ENCODE measurements around the gene LUC7L3. TPM values are rescaled to one million over a fixed set of nuclear protein-coding genes. Genes with fewer than 3 reads are reported as not detected.

The LUC7L3 gene
- total RNA-seq, 2 donors from 2014 or later = 129 to 155 TPM

- no peak overlapping the region for H3K4me3 Mint-ChIP-seq
- peaks cover 10% of the 10 kb centered on the region for H3K36me3 Mint-ChIP-seq (ENCODE audit: low read depth)
- DNase-seq (no peak), ATAC-seq (no peak)
- H3K27ac Mint-ChIP-seq = no peak overlapping the region
- no peaks in the 10 kb centered on the region for H3K9me3 ChIP-seq (ENCODE audit: control insufficient read depth, low read length, poor library complexity, severe bottlenecking)
- peaks cover 14% of the 10 kb centered on the region for H3K4me1 Mint-ChIP-seq
- H3K27me3 Mint-ChIP-seq = peaks cover 48% of the 10 kb centered on the region
Measured at GRCh38 chr17:50682441-50682840, 37.0 kb upstream of the LUC7L3 start.

- Mint-ChIP-seq H3K27me3 (peaks cover 45% of the 10 kb centered on the region), H3K4me1 (peaks cover 14% of the 10 kb centered on the region), H3K27ac (no peak overlapping the region), H3K4me3 (no peak overlapping the region), H3K36me3 (ENCODE audit: low read depth) (peaks cover 10% of the 10 kb centered on the region)
- no peak for DNase-seq
- no peak for ATAC-seq
- no peaks in the 10 kb centered on the region for H3K9me3 ChIP-seq (ENCODE audit: control insufficient read depth, low read length, poor library complexity, severe bottlenecking)
Measured at GRCh38 chr17:50682938-50683337, 36.5 kb upstream of the LUC7L3 start.

- no peak overlapping the region for H3K4me3 Mint-ChIP-seq
- H3K4me1 Mint-ChIP-seq = peaks cover 14% of the 10 kb centered on the region
- H3K9me3 ChIP-seq (ENCODE audit: control insufficient read depth, low read length, poor library complexity, severe bottlenecking) = no peaks in the 10 kb centered on the region
- DNase-seq = no peak
- no peak overlapping the region for H3K27ac Mint-ChIP-seq
- no peak for ATAC-seq
- H3K36me3 Mint-ChIP-seq (ENCODE audit: low read depth) = peaks cover 10% of the 10 kb centered on the region
- peaks cover 39% of the 10 kb centered on the region for H3K27me3 Mint-ChIP-seq
Measured at GRCh38 chr17:50683434-50684287, 35.7 kb upstream of the LUC7L3 start.

- H3K9me3 ChIP-seq (ENCODE audit: control insufficient read depth, low read length, poor library complexity, severe bottlenecking) = no peaks in the 10 kb centered on the region
- no peak overlapping the region for H3K27ac Mint-ChIP-seq
- ATAC-seq (no peak), DNase-seq (no peak)
- no peak overlapping the region for H3K4me3 Mint-ChIP-seq
- H3K36me3 Mint-ChIP-seq (ENCODE audit: low read depth) = peaks cover 10% of the 10 kb centered on the region
- peaks cover 14% of the 10 kb centered on the region for H3K4me1 Mint-ChIP-seq
- H3K27me3 Mint-ChIP-seq = peaks cover 35% of the 10 kb centered on the region
Measured at GRCh38 chr17:50684288-50684611, 35.2 kb upstream of the LUC7L3 start.

GRCh38 chr17:50684612-50685333 is 34.6 kb upstream of the LUC7L3 start:
- Mint-ChIP-seq H3K4me1 (peaks cover 16% of the 10 kb centered on the region), H3K27me3 (peaks cover 29% of the 10 kb centered on the region), H3K4me3 (no peak overlapping the region), H3K27ac (no peak overlapping the region), H3K36me3 (ENCODE audit: low read depth) (peaks cover 10% of the 10 kb centered on the region)
- no peaks in the 10 kb centered on the region for H3K9me3 ChIP-seq (ENCODE audit: control insufficient read depth, low read length, poor library complexity, severe bottlenecking)
- no peak for ATAC-seq
- DNase-seq = no peak

GRCh38 chr17:50685334-50685665 is 34.1 kb upstream of the LUC7L3 start:
- Mint-ChIP-seq H3K4me1 (peaks cover 18% of the 10 kb centered on the region), H3K36me3 (ENCODE audit: low read depth) (peaks cover 10% of the 10 kb centered on the region), H3K27ac (no peak overlapping the region), H3K4me3 (no peak overlapping the region), H3K27me3 (peaks cover 24% of the 10 kb centered on the region)
- H3K9me3 ChIP-seq (ENCODE audit: control insufficient read depth, low read length, poor library complexity, severe bottlenecking) = no peaks in the 10 kb centered on the region
- ATAC-seq (no peak), DNase-seq (no peak)

- Mint-ChIP-seq H3K27ac (peak overlapping the region; percentile 81), H3K4me3 (no peak overlapping the region), H3K36me3 (ENCODE audit: low read depth) (peaks cover 10% of the 10 kb centered on the region), H3K27me3 (peaks cover 18% of the 10 kb centered on the region), H3K4me1 (peaks cover 18% of the 10 kb centered on the region)
- ATAC-seq = no peak
- H3K9me3 ChIP-seq (ENCODE audit: control insufficient read depth, low read length, poor library complexity, severe bottlenecking) = no peaks in the 10 kb centered on the region
- no peak for DNase-seq
Measured at GRCh38 chr17:50685691-50686493, 33.5 kb upstream of the LUC7L3 start.

GRCh38 chr17:50686494-50687199 is 32.8 kb upstream of the LUC7L3 start:
- Mint-ChIP-seq H3K4me3 (no peak overlapping the region), H3K27me3 (peaks cover 11% of the 10 kb centered on the region), H3K27ac (peak overlapping the region; percentile 81), H3K4me1 (peaks cover 12% of the 10 kb centered on the region), H3K36me3 (ENCODE audit: low read depth) (peaks cover 5% of the 10 kb centered on the region)
- H3K9me3 ChIP-seq (ENCODE audit: control insufficient read depth, low read length, poor library complexity, severe bottlenecking) = no peaks in the 10 kb centered on the region
- ATAC-seq (no peak), DNase-seq (no peak)

- Mint-ChIP-seq H3K27me3 (peaks cover 3% of the 10 kb centered on the region), H3K27ac (peak overlapping the region; percentile 81), H3K4me1 (peaks cover 6% of the 10 kb centered on the region), H3K4me3 (peak overlapping the region; percentile 25), H3K36me3 (ENCODE audit: low read depth) (peaks cover under 1% of the 10 kb centered on the region)
- DNase-seq (no peak), ATAC-seq (no peak)
- H3K9me3 ChIP-seq (ENCODE audit: control insufficient read depth, low read length, poor library complexity, severe bottlenecking) = no peaks in the 10 kb centered on the region
Measured at GRCh38 chr17:50687200-50688066, 32.0 kb upstream of the LUC7L3 start.

GRCh38 chr17:50688245-50688644 is 31.2 kb upstream of the LUC7L3 start:
- DNase-seq = no peak
- ATAC-seq = no peak
- no peaks in the 10 kb centered on the region for H3K36me3 Mint-ChIP-seq (ENCODE audit: low read depth)

GRCh38 chr17:50689251-50689650 is 30.2 kb upstream of the LUC7L3 start:
- no peak overlapping the region for H3K4me3 Mint-ChIP-seq
- no peak for DNase-seq
- ATAC-seq = no peak
- peaks cover 7% of the 10 kb centered on the region for H3K4me1 Mint-ChIP-seq
- no peaks in the 10 kb centered on the region for H3K36me3 Mint-ChIP-seq (ENCODE audit: low read depth)
- H3K27ac Mint-ChIP-seq = no peak overlapping the region
- H3K27me3 Mint-ChIP-seq = no peaks in the 10 kb centered on the region
- no peaks in the 10 kb centered on the region for H3K9me3 ChIP-seq (ENCODE audit: control insufficient read depth, low read length, poor library complexity, severe bottlenecking)

More at GRCh38 chr17:50688245-50688644, 31.2 kb upstream of the LUC7L3 start:
- Mint-ChIP-seq H3K27me3 (no peaks in the 10 kb centered on the region), H3K4me3 (no peak overlapping the region), H3K4me1 (peaks cover 7% of the 10 kb centered on the region), H3K27ac (no peak overlapping the region)
- H3K9me3 ChIP-seq (ENCODE audit: control insufficient read depth, low read length, poor library complexity, severe bottlenecking) = no peaks in the 10 kb centered on the region

All from T-helper 17 cell (primary cell).